ENCODE data around the gene EPHA6. TPM values are rescaled to one million over a fixed set of nuclear protein-coding genes. Genes with fewer than 3 reads are reported as not detected.

EPHA6 gene
- total and polyA plus RNA-seq, 9 of the 15 experiments (the other 6 are each of a cell fraction or from before 2014, with no cell fraction given) = not detected

GRCh38 chr3:97795951-97796350 is 981.6 kb downstream of the EPHA6 start (continued):
- TF ChIP-seq ZNF518B (CRISPR knock-in tag; IDR thresholded peaks at IDR 0.05) = no peak
- no peak for TF ChIP-seq MCM3 (IDR thresholded peaks at IDR 0.05)
- no peak for TF ChIP-seq KAT7 (CRISPR knock-in tag; IDR thresholded peaks at IDR 0.05; ENCODE audit: borderline replicate concordance)

Measured in K562 (cell line).